HG03039 (cell line): ENCODE results near the gene ENTHD1.
"Not testable (repeated sequence)": the region's sequence is repeated elsewhere in the genome, so short reads cannot be mapped to it uniquely, and the experiment has no call there.

Experiments used
- ATAC-seq: cut with Tn5 transposase; IDR thresholded peaks from one replicate; pipeline ENCODE4 v1.9.1; 2021; ENCODE audit warnings: mild to moderate bottlenecking, moderate library complexity; ENCODE audit not compliant: unreplicated experiment

Gene ENTHD1

DNA sequence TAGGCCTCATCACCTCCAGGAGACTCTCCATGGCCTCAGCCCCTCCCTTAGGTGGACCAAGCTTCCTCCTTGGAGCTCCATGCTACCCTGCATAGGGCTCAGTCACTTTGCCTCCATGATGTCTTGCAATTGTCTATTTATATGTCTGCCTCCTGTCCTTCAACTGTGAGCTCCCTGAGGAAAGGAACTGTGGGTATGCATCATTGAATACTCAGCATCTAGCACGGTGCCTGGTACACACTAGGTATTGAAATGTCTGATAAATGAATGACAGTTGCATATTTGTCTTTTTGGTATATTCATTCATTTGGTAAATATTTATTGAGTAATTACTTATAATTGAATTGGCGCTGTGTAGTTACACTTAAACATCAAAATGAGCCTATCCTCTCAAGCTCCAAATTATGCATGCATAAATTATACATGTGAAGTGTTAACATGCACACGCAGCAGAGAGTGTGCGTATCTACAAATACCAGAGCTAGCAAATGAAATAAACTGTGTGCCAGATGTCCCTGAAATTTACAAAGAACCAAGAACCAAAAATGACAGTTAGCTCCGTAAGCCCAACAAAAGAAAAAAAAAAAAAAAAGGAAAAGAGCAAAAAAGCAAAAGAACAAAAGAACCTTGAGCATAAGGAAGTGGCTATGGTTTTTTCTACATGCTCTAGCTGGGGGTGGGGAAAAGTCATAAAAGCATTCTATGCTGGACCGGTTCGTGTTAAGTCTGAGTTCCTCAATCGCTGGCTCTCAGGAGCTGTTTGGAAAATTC lies 32.5 kb upstream of the ENTHD1 start:
- ATAC-seq, result no peak

- no peak for ATAC-seq
Measured at GRCh38 chr22:39925273-39925672, 31.7 kb upstream of the ENTHD1 start.

- ATAC-seq, result no peak
Measured at GRCh38 chr22:39924286-39924685, 30.7 kb upstream of the ENTHD1 start.

DNA sequence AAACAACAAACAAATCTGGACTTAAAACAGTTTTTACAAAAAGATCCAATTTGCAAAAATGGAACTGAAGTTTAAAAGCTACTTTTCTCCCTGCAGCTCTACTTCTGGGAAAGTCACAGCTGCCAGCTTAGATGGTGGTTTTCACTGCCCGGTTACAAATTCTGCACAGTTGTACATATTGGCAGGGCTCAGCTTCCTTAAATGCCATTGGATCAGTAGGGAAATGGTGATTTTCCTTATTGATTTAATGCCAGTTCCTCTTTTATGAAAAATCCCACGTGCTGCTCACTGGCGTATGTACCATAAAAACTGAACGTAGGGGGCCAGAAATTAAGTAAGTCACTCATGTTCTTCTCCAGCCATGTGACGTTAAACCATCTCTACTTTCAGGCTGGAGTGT lies 30.1 kb upstream of the ENTHD1 start:
- no peak for ATAC-seq

DNA sequence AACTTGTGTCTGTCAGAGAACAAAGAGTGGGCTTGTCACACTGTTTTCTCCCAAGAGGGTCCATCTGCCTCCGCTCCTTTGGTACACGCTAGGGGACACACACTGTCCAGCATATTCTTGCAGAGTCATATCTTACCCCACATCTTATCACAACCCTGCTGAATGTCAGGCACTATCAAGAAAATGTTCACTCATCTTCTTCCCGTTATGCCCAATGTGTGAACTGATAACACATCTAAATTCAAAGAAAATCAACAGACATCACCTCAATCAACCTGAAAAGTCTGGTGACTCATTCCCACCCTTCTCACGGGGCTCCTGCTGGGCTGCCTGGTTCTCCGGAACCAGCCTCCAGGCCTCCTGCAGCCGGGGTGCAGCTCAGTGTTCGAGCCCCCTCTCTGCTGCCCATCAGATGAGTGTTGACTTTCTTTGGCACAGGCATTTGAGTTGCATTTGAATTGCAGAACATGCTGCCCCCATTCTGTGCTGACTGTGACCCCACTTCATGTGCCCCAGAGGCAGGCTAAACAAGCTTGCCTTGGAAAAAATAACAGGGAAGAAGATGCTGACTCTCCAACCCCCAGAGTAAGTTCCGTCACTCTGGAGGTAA lies 26.7 kb upstream of the ENTHD1 start:
- ATAC-seq, result no peak

- ATAC-seq, result no peak
Measured at GRCh38 chr22:39917776-39918495, 24.4 kb upstream of the ENTHD1 start.

GRCh38 chr22:39917197-39917643 lies 23.7 kb upstream of the ENTHD1 start:
- no peak for ATAC-seq

DNA sequence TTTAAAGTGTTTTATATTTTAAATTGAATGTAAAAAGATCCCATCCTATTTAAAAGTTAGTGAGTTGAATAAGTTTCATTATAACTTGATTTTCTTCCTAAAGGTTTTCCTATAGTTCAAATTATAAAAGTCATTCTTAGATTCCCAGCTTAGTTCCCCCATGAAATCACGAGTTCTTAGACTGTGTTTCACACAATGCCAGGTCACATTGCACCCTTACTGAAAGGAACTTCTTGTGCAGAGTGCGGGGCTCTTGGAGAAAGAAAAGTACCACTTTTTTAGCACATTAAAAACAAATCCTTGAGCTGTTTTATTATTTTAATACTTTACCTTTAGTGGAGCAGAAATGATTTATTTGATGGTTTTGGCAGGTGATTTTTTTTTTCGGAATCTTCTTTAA lies 22.9 kb upstream of the ENTHD1 start:
- ATAC-seq, result no peak

- ATAC-seq, result no peak
Measured at GRCh38 chr22:39915295-39915726, 21.8 kb upstream of the ENTHD1 start.

DNA sequence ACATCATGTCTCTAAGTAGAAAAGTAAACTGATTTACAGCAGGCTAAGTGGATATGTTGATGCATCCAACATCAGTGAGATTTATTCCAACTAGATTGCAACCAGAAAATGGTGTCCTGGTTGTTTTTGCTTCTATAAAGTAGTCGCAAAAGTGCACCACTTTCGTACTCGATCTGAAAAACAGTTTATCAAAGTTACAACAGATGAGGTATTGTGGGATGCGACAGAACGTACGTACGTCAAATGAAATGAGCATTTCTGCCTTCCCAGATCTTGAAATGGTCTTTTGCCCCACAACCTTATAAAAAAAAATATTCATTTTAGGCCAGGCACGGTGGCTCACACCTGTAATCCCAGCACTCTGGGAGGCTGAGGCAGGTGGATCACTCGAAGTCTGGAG lies 21.0 kb upstream of the ENTHD1 start:
- ATAC-seq, result no peak

GRCh38 chr22:39913886-39914285 lies 20.3 kb upstream of the ENTHD1 start:
- no peak for ATAC-seq

DNA sequence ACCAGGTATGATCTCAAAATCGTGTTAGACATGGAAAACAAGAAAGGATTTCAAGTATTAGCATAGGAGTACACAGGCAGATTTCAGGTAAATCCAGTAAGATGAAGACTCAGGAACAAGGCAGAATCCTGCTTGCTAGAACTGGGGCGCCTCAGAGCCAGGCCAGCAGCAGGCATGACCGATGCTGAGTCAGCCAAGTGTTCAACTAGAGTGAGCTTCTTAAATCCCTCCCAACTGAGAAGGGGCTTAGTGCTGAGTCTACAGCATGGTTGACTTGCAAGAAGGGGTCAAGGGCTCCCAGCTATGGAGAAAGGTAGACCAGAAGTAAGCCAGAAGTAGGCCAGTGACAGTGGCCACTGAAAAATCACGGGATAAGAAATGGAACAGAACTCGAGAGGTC lies 19.8 kb upstream of the ENTHD1 start:
- no peak for ATAC-seq

DNA sequence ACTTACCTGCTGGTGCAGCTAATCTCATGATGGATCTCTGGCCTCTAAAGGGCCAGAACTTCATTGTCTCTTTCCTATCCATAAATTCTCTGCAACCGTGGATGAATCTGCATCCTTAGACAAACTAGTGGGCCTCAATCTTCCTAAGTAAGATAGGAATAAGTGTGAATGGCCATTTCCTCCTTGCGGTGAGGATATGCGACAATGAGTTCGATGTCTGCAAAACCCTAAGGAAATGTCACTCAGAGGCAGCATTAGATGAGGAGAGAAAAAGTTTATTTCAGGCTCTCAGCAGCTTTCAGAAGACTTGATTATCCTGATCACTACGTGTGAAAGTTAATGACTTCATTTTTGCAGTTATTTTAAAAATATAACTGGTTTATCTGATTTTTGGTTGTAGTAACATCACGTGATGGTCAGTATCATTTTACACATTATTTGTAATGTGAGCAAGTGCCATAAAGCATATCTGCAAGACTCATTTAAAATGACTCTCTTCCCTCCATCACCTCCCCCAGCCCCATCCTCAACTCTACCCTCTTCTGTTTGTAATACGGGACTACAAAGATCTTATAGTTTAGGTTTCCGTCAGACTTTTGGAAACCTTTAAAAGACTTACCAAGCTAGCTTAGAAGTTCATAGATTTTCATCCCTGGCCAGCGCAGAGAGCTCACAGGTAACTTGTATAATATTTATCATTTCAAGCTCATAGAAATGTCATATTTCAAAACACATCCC lies 17.5 kb upstream of the ENTHD1 start:
- ATAC-seq, result no peak

DNA sequence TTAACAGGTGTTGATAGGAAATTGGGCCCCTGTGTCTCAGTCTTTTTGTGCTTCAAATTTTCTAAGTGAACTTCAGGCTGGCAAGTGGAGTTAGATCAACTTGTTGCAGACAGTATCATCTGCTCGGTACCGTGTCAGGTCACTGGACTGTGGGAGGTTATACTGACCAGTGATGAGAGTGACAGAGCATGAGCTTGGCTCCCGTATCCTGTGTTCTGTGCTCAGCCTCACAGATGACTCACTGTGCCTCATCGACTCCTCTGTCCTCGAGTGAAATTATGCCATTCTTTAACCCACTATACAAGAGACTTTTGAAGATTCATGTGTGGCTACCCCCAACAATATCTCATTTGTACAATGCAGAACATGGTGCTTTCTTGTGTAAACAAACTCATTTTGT lies 15.2 kb upstream of the ENTHD1 start:
- ATAC-seq, result no peak

DNA sequence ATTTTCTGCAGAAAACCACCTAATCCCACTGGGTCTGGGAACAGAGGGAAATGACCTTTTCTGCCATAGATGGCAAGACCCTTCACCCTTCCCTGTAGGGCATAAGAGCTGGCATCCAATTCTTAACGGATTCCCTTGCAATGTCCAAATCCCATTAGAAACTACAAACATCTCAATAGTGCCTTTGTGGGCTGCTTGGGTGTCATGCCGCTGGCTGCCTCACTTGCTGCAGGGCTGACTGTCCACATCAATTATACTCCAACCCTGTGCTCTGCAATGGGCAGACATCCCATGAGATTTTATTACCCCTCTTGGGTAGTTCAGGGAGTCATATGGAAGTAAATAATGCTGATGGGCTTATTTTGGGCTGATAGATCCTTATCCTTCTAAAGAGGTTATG lies 14.6 kb upstream of the ENTHD1 start:
- ATAC-seq, result no peak

- ATAC-seq, result no peak
Measured at GRCh38 chr22:39907605-39908097, 14.1 kb upstream of the ENTHD1 start.

GRCh38 chr22:39907047-39907446 lies 13.5 kb upstream of the ENTHD1 start:
- no peak for ATAC-seq

- ATAC-seq, result no peak
Measured at GRCh38 chr22:39906207-39906606, 12.6 kb upstream of the ENTHD1 start.

DNA sequence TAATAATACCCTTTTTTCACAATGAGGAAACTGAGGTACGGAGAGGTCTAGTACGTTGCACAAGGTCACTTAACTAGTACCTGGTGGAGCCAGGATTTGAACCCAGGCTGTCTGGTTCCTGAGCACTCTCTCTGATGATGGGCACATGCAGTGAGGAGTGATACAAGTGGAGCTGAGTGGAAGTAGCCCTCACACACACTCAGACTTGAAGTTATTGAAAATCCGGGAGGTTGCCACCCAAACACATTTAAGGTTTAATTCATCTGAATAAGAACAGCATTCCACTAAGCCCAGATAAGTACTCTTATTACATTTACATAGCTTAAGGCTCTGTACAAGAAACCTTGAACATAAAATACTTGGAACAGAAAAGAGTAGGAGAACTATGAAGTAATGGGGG lies 12.1 kb upstream of the ENTHD1 start:
- no peak for ATAC-seq

DNA sequence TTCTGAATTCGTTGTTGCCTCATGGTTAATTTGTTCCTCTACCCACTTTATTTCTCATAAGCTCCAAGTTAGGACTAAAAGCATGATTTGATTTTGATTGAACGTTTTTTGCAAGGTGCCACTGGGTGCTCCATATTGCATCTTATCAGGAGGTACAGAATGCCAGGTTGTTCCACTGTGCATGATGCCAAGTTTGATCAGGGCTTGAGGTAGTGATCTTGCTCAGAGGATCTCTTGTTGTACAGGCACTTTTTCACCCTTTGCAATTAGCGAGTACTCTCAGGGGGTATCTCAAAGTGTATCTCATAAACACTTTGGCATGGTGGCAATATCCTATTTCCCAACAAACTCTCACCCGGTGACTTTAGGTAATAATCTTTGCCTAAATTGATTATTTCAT lies 11.3 kb upstream of the ENTHD1 start:
- no peak for ATAC-seq

- ATAC-seq, result not testable (repeated sequence)
Measured at GRCh38 chr22:39904024-39904423, 10.5 kb upstream of the ENTHD1 start.
